GM18861 (cell line): ENCODE data around the gene SMYD3.

Experiments used
- ATAC-seq: cut with Tn5 transposase; IDR thresholded peaks from one replicate; pipeline ENCODE4 v1.9.1; 2021; ENCODE audit not compliant: unreplicated experiment

SMYD3 gene

DNA sequence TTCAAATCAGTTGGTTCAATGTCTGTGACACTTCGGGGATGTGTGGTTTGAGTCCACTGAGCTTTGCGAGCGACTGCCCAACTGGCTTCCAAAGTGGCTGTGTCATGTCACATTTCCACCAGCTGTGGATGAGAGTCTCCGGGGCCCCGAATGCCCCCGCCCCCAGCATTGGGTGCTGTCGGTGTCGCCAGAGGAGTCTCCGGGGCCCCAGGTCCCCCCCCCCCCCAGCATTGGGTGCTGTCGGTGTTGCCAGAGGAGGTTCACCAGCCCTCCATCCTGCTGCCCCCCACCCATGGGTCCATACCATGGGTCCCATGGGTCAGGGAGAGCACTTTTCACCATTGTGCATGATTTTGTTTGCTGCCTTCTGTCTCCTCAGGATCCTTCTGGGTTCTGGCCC lies 9.0 kb upstream of the SMYD3 start:
- no peak for ATAC-seq

DNA sequence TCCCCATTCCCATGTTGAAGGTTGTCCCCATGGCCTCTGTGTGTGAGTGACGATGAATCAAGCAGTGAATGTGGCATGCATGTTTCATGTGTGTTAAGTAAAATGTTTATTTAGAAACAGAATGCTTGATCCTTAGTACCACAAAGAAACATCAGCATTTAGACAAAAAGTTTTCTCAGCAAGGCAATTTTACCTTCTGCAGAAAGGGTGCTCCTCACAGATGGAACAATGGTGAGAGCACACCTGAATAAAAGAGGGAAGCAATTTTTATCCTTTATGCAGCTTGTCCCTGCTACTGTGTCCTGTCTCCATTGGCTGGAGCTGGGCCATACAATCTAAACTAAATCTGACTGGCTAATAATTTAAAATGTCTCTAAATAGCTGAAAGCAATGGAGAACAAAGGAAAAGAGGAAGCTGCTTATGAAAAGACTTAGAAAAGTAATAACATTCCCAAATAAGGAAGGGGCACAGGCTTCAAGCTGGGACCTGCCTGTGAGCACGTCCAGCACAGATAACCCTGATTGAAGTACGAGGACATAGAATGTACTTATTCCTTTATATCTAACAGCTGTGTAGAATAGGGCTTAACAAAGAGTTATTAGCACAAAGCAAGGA lies 8.4 kb upstream of the SMYD3 start:
- ATAC-seq, result no peak

DNA sequence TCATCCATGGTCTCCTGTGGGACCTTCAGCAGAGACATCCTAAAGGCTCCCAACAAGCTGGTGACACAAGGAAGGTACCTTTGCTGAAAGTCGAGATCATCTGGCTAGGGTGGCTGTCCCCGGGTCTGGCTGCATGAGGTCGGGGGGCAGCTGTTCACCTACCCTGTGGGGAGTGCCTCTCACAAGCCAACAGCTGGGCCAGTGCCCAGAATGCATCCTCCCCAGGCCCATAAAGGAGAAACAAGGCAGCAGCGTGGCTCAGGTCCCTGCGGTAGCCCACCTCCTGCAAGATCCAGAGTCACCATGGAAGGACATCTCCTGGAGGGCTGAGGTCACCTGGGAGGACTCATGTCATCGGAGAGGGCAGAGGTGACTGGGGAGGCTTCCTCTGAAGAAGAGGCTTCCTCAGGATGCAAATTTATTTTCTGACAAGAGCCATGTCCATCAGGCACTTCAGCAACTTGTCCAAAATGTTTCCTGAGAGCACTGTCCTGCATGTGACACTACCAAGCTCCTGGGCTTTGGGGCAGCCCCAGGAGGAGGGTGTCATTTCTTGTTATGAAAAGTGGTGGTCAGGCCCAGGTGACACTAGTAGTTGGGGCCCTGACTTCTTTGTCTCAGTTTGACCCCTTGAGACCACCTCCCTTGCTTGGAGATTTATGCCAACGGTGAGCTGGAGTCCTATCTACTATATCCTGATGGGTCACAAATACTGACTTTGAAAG lies 6.7 kb upstream of the SMYD3 start:
- no peak for ATAC-seq

DNA sequence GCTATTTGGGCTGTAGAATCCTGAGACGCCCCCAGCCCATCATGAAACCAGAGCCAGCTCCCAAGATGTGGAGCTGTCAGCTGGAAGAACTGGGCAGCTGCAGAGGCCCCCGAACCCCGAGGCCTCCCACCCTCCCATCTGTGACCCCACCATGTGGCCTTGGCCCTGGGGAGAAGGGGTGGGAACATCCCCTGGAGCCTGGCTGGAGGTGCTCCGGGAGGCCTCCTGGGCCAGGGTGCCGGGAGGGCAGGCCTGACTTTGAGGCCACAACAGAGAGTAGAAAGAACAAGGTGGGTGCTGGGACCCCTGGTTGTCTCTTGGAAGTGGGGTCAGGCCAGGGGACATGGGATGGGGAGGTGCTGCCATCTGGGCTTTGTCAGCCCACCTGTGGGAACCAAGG lies 6.0 kb upstream of the SMYD3 start:
- ATAC-seq, result no peak

DNA sequence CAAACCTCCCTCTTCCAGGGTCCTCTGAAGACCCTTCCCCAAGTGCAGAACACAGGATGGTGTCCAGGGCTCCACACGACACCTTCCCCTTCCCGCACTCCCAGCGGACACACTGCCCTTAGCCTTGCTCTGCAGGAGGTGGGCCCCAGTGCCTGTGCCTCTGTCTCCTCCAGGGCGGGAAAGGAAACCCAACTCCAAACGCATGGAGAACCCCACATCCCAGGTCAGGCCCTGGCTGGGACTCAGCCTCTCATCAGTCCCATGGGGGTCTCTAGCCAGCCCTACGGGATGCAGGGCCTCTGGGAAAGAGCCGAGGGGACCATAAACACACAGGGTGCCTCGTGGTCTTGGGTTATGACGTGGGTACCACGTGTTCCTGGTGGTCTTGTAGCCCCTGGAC lies 5.6 kb upstream of the SMYD3 start:
- ATAC-seq, result no peak

DNA sequence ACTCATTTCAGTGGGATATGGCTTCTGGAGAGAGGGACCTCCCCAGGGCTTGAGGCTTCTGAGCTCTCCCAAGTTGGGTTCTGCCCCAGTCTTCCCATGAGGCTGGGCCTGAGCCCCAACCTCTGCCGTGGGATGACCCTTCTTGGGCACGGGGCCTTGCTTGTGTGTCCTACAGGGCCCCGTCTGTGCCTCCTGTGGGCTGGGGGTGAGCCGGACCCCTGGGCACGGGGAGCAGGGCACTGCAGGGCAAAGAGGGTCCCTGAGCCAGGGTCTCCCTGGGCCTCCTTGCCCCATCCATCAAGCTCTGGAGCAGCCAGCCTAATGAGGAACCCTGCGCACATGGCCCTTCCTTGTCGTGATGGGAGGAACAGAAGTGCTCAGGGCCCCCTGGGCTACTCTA lies 5.2 kb upstream of the SMYD3 start:
- ATAC-seq, result no peak

DNA sequence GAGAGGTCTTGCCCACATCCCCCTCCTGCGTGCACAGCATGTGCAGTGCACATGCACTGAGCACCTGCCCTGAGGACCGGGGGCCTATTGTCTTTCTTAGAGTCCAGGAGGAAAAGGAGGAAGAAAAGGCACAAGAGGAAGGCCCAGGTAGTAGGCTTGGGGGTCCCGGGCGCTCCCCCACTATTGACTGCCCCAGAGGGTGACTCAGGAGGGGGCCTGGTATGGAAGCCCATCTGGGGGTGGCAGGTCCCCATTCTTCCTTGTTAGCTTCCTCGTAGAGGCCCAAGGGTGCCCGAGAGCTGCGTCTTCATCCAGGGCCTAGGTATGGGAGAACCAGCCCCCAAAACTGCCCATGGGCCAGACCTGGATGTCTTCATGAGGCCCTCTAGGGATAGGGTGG lies 4.1 kb upstream of the SMYD3 start:
- ATAC-seq, result no peak

DNA sequence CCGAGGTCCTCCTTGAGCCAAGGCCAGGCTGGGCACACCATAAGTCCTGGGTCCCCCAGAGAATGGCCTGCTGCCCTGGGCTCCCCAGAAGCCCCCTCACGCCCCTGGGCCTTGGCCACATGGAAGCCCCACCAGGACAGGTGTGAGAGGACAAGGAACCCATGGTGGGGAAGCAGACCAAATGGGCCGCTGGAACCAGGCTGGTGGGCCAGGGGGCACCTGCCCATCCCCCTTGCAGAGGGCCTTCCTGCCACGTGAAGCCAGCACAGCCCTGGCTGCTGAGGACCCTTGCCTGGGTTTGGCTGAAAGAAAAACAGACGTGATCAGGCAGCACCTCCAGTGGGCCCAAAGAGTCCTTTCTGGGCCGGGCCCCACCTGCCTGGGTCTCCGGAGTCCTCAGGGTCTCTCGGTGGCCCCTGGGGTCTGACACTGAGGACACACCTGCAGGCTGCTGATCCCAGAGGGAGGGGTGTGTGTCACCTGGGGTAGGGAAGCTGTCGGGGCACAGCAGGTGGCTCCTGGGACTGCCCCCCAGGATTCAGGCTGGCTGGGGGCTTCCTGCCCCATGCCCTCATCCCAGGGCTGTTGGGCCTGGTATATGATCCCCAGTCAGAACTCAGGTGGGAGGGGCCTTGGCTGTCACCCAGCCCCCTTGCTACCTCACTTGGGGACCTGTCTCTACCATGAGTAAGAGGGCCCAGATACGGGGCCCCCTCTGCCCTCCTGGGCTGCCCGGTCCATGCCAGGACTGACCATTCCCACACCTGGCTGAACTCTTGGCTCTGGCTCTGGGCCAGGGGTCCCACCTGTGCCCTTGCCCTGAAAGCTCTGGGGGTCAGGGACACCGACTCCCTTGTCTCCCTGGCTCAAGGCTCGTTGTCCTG lies 3.3 kb upstream of the SMYD3 start:
- ATAC-seq, result no peak

DNA sequence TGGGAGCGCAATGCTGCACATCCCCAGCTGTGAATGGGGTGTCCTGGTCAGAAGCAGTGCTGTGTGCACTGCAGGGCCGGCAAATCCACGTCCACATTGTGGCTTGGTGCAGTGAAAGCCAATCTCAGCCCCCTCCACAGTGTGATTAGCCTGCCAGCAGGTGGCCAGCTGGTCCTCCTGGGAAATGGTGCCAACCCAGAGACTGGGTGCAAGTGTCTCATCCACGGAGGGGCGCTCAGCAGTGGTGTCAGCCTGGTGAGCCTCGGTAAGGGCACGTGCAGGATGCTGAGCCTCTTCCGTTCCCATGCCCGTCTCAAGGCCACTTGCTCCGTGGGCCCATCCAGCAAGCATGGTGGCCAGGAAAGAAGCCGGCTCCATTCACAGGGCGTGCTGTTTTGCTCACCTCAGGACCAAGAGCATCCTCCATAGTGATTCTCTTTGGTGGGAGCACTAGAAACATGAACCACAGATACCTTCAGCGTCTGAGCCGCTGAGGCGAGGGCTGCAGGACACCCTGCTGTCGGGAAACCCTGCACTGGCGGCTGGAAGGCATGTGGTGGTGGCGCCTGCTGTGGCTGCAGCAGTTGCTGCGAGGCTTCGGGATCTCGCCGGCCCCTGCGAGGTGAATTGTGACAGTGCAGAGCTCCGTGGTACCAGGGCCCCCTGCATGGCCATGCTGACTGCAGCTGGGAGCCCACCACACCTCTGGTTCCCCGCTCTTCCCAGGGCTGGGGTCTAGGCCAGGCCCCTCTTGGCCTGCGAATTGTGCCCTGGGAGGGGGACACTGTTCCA lies 2.0 kb upstream of the SMYD3 start:
- no peak for ATAC-seq

DNA sequence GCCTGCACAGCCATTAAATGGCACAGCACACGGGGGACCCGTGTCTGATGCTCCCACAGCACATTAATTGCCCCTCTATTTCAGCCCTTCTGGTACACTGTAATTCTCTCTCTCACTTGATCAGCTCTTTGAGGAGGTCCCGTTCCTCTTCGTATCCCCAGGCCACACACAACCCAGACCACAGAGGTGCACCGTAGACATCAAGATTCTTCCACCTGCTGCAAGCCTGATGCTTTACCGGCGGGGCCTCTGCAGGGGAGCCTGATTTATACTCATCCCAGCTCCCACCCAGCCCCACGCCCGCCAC lies 759 bp downstream of the SMYD3 start:
- ATAC-seq, result no peak

DNA sequence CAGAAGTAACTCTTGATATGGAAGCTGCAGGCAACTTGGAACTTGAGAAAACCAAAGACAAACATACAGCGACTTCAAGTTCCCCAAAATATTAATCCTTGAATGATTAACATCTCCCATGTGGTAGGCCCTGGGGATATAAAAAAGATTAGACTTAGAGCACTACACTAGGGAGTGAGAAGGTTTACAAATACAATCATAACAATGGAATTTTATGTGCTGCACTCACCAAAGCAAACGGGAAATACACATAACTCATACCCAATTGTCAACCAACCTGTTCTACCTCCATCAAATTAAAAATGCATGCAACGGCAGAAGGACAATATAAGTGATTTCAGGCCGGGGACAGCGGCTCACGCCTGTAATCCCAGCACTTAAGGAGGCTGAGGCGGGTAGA lies 3.7 kb downstream of the SMYD3 start:
- ATAC-seq, result no peak

DNA sequence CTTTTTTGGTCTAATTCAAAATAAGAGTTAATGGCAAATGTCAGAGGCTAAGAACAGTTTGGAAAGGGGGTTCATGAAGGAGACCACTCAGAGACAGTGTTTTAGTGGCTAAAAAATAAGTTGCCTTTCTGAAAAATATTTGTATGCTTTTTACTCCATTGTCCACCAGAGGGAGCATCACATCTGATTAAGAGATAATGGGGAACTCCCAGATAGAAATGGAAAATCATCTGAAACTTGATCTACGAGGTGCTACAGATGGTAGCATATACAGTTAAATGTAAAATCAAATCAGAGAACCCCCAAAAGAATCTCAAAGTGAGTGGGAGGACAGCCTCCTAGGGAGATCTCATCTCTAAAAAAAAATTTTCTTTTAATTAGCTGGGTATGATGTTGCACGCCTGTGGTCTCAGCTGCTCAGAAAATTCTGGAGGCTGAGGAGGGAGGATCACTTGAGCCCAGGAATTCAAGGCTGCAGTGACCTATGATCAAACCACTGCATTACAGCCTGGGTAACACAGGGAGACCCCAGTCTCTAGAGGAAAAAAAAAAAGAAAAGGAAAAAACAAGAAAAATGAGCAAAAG lies 9.7 kb downstream of the SMYD3 start:
- ATAC-seq, result peak; percentile 57

DNA sequence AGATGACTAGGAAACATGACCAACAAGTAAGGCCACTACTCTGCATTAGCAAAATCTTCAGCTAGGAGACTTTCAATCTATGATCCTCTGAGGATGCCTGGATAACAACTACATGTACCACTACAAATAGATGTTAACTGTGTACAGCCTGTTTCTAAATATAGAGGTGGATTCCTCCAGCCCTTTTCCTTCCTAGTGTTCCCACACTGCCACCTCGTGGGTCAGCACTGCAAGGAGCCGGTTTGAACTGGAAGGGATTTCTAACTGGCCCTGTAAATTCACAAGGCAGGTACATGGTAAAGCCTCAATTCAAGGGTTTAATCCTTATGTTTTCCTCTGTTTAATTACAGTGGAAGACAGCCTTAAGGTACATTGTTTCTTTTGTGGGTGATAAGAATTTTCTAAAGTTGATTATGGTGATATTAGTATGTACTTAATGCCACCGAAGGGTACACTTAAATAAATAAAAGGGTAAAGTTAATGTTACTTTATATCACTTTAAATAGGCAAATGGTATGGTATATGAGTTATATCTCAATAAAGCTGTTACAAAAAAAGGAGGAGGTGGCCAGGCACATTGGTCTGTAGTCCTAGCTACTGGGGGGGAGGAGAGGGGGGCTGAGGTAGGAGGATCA lies 14.4 kb downstream of the SMYD3 start:
- no peak for ATAC-seq

DNA sequence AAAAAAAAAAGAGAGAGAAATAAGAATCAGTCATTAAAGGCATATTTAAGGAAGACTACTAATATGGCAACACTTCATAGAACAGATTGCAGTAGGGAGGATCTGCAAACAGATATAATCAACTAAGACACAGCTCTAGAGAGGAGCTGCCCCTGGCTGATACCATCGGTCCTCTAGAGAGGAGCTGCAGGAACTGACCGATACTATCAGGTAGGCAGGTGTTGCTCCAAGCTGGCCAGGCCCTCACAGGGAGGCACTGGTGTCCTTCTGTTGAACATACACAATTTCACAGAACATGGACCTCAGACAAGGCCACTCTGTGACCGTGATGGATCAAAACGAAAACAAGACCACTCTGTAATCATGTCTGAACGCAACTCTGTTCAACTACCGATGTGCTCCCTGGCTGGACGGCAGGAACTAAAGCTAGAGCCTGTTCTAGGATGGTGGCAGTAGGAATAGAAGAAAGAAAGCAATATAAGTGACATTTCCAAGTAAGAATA lies 15.5 kb downstream of the SMYD3 start:
- ATAC-seq, result no peak

DNA sequence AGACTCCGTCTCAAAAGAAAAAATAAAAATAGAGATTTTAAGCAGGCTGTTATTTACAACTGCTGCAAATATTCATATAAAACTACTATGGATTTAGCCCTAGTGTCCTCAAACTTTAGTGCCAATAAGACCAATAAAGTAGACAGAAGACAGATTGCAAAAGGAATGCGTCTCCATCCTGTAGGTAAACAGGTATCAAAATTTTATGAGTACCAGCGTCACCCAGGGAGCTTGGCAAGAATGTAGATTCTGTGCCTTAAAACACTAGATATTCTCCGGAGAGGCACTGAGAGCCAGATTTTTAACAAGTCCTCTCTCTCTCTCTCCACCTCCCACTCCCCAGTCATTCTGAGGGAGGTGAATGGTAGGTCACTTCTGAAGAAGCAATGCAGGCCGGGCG lies 18.4 kb downstream of the SMYD3 start:
- ATAC-seq, result no peak

DNA sequence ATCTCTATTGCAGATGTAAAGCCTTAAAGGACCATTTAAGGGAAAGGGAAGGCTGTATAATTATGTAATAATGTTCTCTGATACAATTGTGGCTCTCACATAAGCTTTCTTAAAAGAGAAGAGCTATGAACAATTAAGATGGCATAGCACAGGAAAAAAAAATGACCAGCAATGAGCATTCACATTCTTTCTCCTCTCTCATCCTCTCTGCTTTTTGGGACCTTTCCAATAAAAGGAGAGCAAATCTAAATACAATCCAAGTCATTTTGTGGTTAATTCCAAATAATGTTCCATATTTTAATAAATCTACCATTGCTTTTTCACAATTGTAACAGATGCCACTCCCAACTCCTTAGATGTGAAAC lies 23.5 kb downstream of the SMYD3 start:
- no peak for ATAC-seq

DNA sequence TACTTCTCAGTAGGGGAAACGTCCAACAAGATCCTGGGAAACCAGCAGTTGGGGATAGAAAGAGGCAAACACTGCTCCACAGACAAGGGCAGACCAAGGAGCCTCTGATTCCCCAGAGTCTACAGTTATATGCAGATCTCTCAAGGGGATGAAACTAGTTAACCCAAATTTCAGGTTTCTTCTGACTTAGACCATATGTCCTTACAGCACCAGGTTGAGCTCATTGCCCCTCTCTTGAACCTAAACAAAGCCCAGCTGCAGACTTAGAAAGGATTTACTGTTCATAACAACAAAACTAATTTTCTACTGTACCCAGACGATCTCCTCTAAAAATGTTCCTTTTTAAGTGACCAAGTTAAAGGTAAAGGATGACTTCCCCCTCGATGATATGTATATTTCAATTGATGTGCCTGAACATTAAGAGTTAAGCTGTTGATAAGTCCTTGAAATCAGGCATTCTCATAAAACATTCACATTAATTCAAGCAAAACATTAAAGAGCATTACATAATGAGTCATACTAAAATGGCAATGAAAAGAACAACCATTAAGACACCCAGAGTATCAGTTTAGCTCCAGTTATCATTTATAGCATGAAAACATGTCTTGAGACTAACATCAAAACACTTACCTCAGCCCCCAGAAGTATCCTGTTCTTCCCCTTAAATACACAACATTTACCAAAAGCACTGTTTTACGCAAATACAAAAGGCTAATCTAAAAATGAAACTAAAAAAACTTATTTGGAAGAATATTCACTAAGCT lies 24.1 kb downstream of the SMYD3 start:
- no peak for ATAC-seq

DNA sequence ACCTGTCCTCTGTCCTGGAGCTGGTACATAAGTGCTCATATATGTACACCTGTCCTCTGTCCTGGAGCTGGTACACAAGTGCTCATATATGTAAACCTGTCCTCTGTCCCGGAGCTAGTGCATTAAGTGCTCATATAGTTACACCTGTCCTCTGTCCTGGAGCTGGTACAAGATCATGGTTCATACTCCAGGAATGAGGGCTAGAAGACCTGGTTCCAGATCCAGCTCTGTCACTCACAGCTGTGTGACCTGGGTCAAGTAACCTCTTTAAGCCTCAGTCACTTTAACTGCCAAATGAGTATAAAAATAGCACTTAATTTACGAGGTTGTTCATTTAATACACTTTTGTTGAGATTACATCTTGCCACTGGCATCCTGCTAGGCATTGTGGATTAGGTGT lies 28.0 kb downstream of the SMYD3 start:
- ATAC-seq, result no peak

DNA sequence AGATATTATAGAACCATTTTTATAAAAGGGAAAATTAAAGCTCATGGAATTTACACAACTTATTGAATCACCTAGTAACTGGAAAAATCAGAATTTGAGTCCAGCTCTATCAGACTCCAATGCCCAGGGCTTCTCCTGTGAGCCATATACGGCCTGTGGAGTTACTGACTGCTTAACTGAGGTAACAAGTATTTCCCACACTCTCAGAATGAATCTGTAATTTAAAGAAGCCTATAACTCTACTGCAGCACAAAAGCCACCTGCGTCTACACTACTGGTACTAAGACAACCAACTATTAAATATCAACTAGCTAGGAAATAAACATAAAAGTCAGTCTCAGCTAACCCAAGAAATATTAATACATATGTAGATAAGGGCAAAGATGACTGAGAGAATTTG lies 29.4 kb downstream of the SMYD3 start:
- no peak for ATAC-seq

DNA sequence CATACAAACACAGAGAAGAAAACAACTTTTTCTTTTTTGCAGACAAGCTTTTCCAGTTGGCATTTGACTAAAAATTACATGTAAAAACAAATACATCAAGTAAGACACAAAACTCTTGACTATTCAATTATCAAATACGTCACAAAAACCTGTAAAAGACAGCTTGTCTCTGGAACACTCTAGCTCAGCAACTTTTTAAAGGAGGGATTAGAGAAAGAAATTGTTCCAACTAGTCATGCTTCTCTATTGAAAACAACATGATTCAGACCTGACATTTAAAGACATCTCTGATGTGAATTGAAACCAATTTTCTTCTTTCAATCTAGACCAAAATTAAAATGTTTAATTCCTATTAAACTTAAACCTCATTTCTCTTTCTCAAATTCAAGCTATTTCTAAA lies 30.3 kb downstream of the SMYD3 start:
- no peak for ATAC-seq
